HepG2 (cell line): ENCODE data around the gene PXK.

Source experiments
- BCLAF1 ChIP-seq: fragments of 450-650 bp; IDR thresholded peaks from 2 replicates; pipeline ENCODE4 v1.6.1; 2017; ENCODE audit warnings: mild to moderate bottlenecking
- ETS1 ChIP-seq: sonication (generic); formaldehyde crosslinking; IDR thresholded peaks from 2 replicates; pipeline ENCODE4 v1.4.0; 2020; ENCODE audit warnings: missing genetic modification reagents
- HMGA1 ChIP-seq: sonication (generic); formaldehyde crosslinking; conservative IDR thresholded peaks from 2 replicates; pipeline ENCODE4 v1.4.0; 2020; ENCODE audit warnings: missing genetic modification reagents
- MTA3 ChIP-seq: sonication (generic); formaldehyde crosslinking; IDR thresholded peaks from 2 replicates; pipeline ENCODE4 v1.4.0; 2020; ENCODE audit warnings: missing genetic modification reagents
- NFRKB ChIP-seq: fragments of 450-650 bp; IDR thresholded peaks from 2 replicates; pipeline ENCODE4 v1.6.1; 2017
- TAF1 ChIP-seq: sonication (generic); formaldehyde crosslinking; IDR thresholded peaks from 2 replicates; pipeline ENCODE4 v1.4.0; 2020; ENCODE audit warnings: missing genetic modification reagents

GRCh38 chr3:58371754-58372153 is 39.1 kb downstream of the PXK start:
- no peak for TF ChIP-seq HMGA1
- no peak for TF ChIP-seq TAF1 (CRISPR knock-in tag)
- TF ChIP-seq ETS1 (CRISPR knock-in tag): no peak
- no peak for TF ChIP-seq NFRKB
- TF ChIP-seq MTA3 (CRISPR knock-in tag): no peak
- no peak for TF ChIP-seq BCLAF1
